Neural progenitor cell (in vitro differentiated cells): ENCODE results near the gene TMEM53. TPM values are rescaled to one million over a fixed set of nuclear protein-coding genes. Genes with fewer than 3 reads are reported as not detected.

ENCODE experiments used
- DNase-seq: peaks from one replicate; pipeline ENCODE4 v3.0.0-alpha.2; 2016; ENCODE audit warnings: low spot score
- H2AFZ ChIP-seq: fragments of 200-600 bp; sonication (generic); replicated peaks from 2 replicates; pipeline ENCODE4 v1.6.1; 2016; ENCODE audit warnings: antibody characterized with exemption
- H3F3A ChIP-seq: fragments of 200-600 bp; sonication (generic); 2 replicates; pipeline ENCODE4 v1.6.1; 2016; ENCODE audit warnings: antibody characterized with exemption, low read depth
- H3K27ac ChIP-seq: fragments of 200-600 bp; sonication (generic); 2 replicates; pipeline ENCODE4 v1.5.1; 2016; ENCODE audit warnings: mild to moderate bottlenecking
- H3K27me3 ChIP-seq: fragments of 200-600 bp; sonication (generic); 2 replicates; pipeline ENCODE4 v1.6.1; 2016; ENCODE audit warnings: mild to moderate bottlenecking, moderate library complexity
- H3K36me3 ChIP-seq: fragments of 200-600 bp; sonication (generic); 2 replicates; pipeline ENCODE4 v1.5.1; 2016
- H3K4me1 ChIP-seq: fragments of 200-600 bp; sonication (generic); 2 replicates; pipeline ENCODE4 v1.6.1; 2016; ENCODE audit warnings: mixed run types
- H3K4me2 ChIP-seq: fragments of 200-600 bp; sonication (generic); 2 replicates; pipeline ENCODE4 v1.6.1; 2016
- H3K4me3 ChIP-seq: fragments of 200-600 bp; sonication (generic); 2 replicates; pipeline ENCODE4 v1.5.1; 2016
- H3K79me2 ChIP-seq: fragments of 200-600 bp; sonication (generic); 2 replicates; pipeline ENCODE4 v1.6.1; 2016; ENCODE audit warnings: low read depth
- H3K9ac ChIP-seq: fragments of 200-600 bp; sonication (generic); 2 replicates; pipeline ENCODE4 v1.6.1; 2016
- H3K9me3 ChIP-seq: fragments of 200-600 bp; sonication (generic); 2 replicates; pipeline ENCODE4 v1.5.1; 2016; ENCODE audit warnings: low read depth
- H4K20me1 ChIP-seq: fragments of 200-600 bp; sonication (generic); 2 replicates; pipeline ENCODE4 v1.6.1; 2016; ENCODE audit warnings: low read depth
- H3K27ac Mint-ChIP-seq: 3 replicates; pipeline ENCODE4 v1.8.0; 2021; ENCODE audit warnings: mixed read lengths
- H3K27me3 Mint-ChIP-seq: 2 replicates; pipeline ENCODE4 v1.8.0; 2022; ENCODE audit warnings: low read depth, mild to moderate bottlenecking, inconsistent platforms, moderate library complexity, mixed read lengths; ENCODE audit not compliant: insufficient read depth
- H3K36me3 Mint-ChIP-seq: 3 replicates; pipeline ENCODE4 v1.8.0; 2021; ENCODE audit warnings: mixed read lengths
- H3K4me1 Mint-ChIP-seq: 3 replicates; pipeline ENCODE4 v1.8.0; 2021; ENCODE audit warnings: mixed read lengths
- H3K4me3 Mint-ChIP-seq: 3 replicates; pipeline ENCODE4 v1.8.0; 2021; ENCODE audit warnings: mild to moderate bottlenecking, moderate library complexity, mixed read lengths
- H3K9me3 Mint-ChIP-seq: 3 replicates; pipeline ENCODE4 v1.8.0; 2020; ENCODE audit warnings: mixed read lengths
- CTCF ChIP-seq: fragments of 200-600 bp; sonication (generic); IDR thresholded peaks from 2 replicates; pipeline ENCODE4 v1.5.1; 2017; ENCODE audit warnings: antibody characterized with exemption, mild to moderate bottlenecking
- EZH2 ChIP-seq: fragments of 200-600 bp; sonication (generic); IDR thresholded peaks from 2 replicates; pipeline ENCODE4 v1.6.1; 2017; ENCODE audit warnings: antibody characterized with exemption, mild to moderate bottlenecking, moderate library complexity
- EZH2phosphoT487 ChIP-seq: fragments of 200-600 bp; sonication (generic); IDR thresholded peaks from 2 replicates; pipeline ENCODE4 v1.6.1; 2017; ENCODE audit warnings: antibody characterized with exemption
- total RNA-seq: library from RNA; depleted of rRNA; stranded (reverse); fragments of >200 nt; gene quantifications from 2 replicates; pipeline ENCODE4 v1.2.3, GENCODE V29; 2015; ENCODE audit warnings: low replicate concordance

TMEM53 gene
- total RNA-seq, 1 donor from 2014 or later: 5.0 TPM

GRCh38 chr1:44685881-44686280 is 11.6 kb upstream of the TMEM53 start:
- H3K27me3 Mint-ChIP-seq: peaks cover 3% of the 10 kb centered on the region
- Histone ChIP-seq H3K36me3 (no peaks in the 10 kb centered on the region), H3K27me3 (no peaks in the 10 kb centered on the region), H3K4me3 (no peak overlapping the region), H4K20me1 (no peaks in the 10 kb centered on the region), H3K9me3 (no peaks in the 10 kb centered on the region), H3K27ac (no peak overlapping the region), H3K79me2 (no peaks in the 10 kb centered on the region), H2AFZ (no peak overlapping the region), H3K9ac (no peak overlapping the region), H3K4me2 (no peak overlapping the region), H3K4me1 (no peaks in the 10 kb centered on the region), H3F3A (no peaks in the 10 kb centered on the region)
- H3K4me1 Mint-ChIP-seq: peaks cover 10% of the 10 kb centered on the region
- TF ChIP-seq EZH2phosphoT487 (no peak), EZH2 (no peak), CTCF (no peak)
- no peak overlapping the region for H3K27ac Mint-ChIP-seq
- DNase-seq: no peak
- H3K9me3 Mint-ChIP-seq: no peaks in the 10 kb centered on the region
- H3K4me3 Mint-ChIP-seq: no peak overlapping the region
- peaks cover 2% of the 10 kb centered on the region for H3K36me3 Mint-ChIP-seq

GRCh38 chr1:44685218-44685617 is 10.9 kb upstream of the TMEM53 start:
- no peak overlapping the region for H3K4me2 ChIP-seq
- DNase-seq: no peak
- no peaks in the 10 kb centered on the region for H3F3A ChIP-seq
- H4K20me1 ChIP-seq: no peaks in the 10 kb centered on the region
- no peak for TF ChIP-seq CTCF
- TF ChIP-seq EZH2: no peak
- no peak for TF ChIP-seq EZH2phosphoT487
- no peaks in the 10 kb centered on the region for H3K4me1 ChIP-seq
- H3K79me2 ChIP-seq: no peaks in the 10 kb centered on the region
- Mint-ChIP-seq H3K27me3 (peaks cover 3% of the 10 kb centered on the region), H3K27ac (no peak overlapping the region), H3K4me3 (no peak overlapping the region), H3K9me3 (no peaks in the 10 kb centered on the region), H3K4me1 (peaks cover 10% of the 10 kb centered on the region), H3K36me3 (peaks cover 5% of the 10 kb centered on the region)
- H3K9me3 ChIP-seq: no peaks in the 10 kb centered on the region
- no peak overlapping the region for H2AFZ ChIP-seq
- no peak overlapping the region for H3K27ac ChIP-seq
- no peaks in the 10 kb centered on the region for H3K36me3 ChIP-seq
- no peaks in the 10 kb centered on the region for H3K27me3 ChIP-seq
- H3K4me3 ChIP-seq: no peak overlapping the region
- no peak overlapping the region for H3K9ac ChIP-seq

- peaks cover 8% of the 10 kb centered on the region for H3K4me1 Mint-ChIP-seq
- H3K9me3 Mint-ChIP-seq: no peaks in the 10 kb centered on the region
- no peak overlapping the region for H3K9ac ChIP-seq
- no peak for TF ChIP-seq CTCF
- no peak for TF ChIP-seq EZH2
- no peak for TF ChIP-seq EZH2phosphoT487
- peaks cover 9% of the 10 kb centered on the region for H3K36me3 Mint-ChIP-seq
- H3K79me2 ChIP-seq: no peaks in the 10 kb centered on the region
- H4K20me1 ChIP-seq: no peaks in the 10 kb centered on the region
- no peaks in the 10 kb centered on the region for H3K9me3 ChIP-seq
- no peak for DNase-seq
- H3K4me1 ChIP-seq: no peaks in the 10 kb centered on the region
- no peaks in the 10 kb centered on the region for H3K36me3 ChIP-seq
- peaks cover 3% of the 10 kb centered on the region for H3K27me3 Mint-ChIP-seq
- no peak overlapping the region for H3K4me3 ChIP-seq
- no peaks in the 10 kb centered on the region for H3K27me3 ChIP-seq
- no peak overlapping the region for H3K4me2 ChIP-seq
- H3K4me3 Mint-ChIP-seq: no peak overlapping the region
- H2AFZ ChIP-seq: no peak overlapping the region
- no peak overlapping the region for H3K27ac Mint-ChIP-seq
- H3F3A ChIP-seq: no peaks in the 10 kb centered on the region
- H3K27ac ChIP-seq: no peak overlapping the region
These were observed 10.2 kb upstream of the TMEM53 start for GRCh38 chr1:44684525-44684924.

GRCh38 chr1:44682883-44683265 is 8.6 kb upstream of the TMEM53 start:
- H3K4me2 ChIP-seq: no peak overlapping the region

More at GRCh38 chr1:44682883-44683265, 8.6 kb upstream of the TMEM53 start:
- no peaks in the 10 kb centered on the region for H3K9me3 Mint-ChIP-seq
- H3K27me3 Mint-ChIP-seq: peaks cover 3% of the 10 kb centered on the region
- TF ChIP-seq EZH2phosphoT487 (no peak), CTCF (no peak)
- H3K4me1 ChIP-seq: no peaks in the 10 kb centered on the region
- no peak overlapping the region for H3K4me3 Mint-ChIP-seq
- no peaks in the 10 kb centered on the region for H4K20me1 ChIP-seq
- no peak overlapping the region for H3K4me3 ChIP-seq
- no peak overlapping the region for H3K27ac ChIP-seq
- no peaks in the 10 kb centered on the region for H3K27me3 ChIP-seq
- DNase-seq: no peak
- H2AFZ ChIP-seq: no peak overlapping the region
- no peaks in the 10 kb centered on the region for H3K79me2 ChIP-seq
- no peaks in the 10 kb centered on the region for H3K9me3 ChIP-seq
- no peaks in the 10 kb centered on the region for H3F3A ChIP-seq
- H3K9ac ChIP-seq: no peak overlapping the region
- peaks cover 9% of the 10 kb centered on the region for H3K36me3 Mint-ChIP-seq
- H3K36me3 ChIP-seq: no peaks in the 10 kb centered on the region
- peaks cover 8% of the 10 kb centered on the region for H3K4me1 Mint-ChIP-seq
- H3K27ac Mint-ChIP-seq: no peak overlapping the region
